GM19035 (cell line): ENCODE measurements around the gene COL6A1.
"Not testable (repeated sequence)": the region's sequence is repeated elsewhere in the genome, so short reads cannot be mapped to it uniquely, and the experiment has no call there.

ENCODE experiments used
- ATAC-seq: cut with Tn5 transposase; IDR thresholded peaks from one replicate; pipeline ENCODE4 v1.9.1; 2021; ENCODE audit not compliant: unreplicated experiment

The COL6A1 gene

GRCh38 chr21:46045154-46045553 lies 63.6 kb downstream of the COL6A1 start:
- ATAC-seq = no peak

- no peak for ATAC-seq
Observed at GRCh38 chr21:46046471-46046870, 64.9 kb downstream of the COL6A1 start.

- ATAC-seq = not testable (repeated sequence)
Observed at GRCh38 chr21:46046906-46047305, 65.3 kb downstream of the COL6A1 start.

GRCh38 chr21:46048926-46049889 lies 67.6 kb downstream of the COL6A1 start:
- ATAC-seq = no peak

GRCh38 chr21:46049890-46050667 lies 68.5 kb downstream of the COL6A1 start:
- ATAC-seq = no peak

GRCh38 chr21:46050668-46051378 lies 69.3 kb downstream of the COL6A1 start:
- ATAC-seq = no peak

GRCh38 chr21:46051379-46051770 lies 69.8 kb downstream of the COL6A1 start:
- ATAC-seq = no peak

GRCh38 chr21:46051821-46052675 lies 70.5 kb downstream of the COL6A1 start:
- ATAC-seq = no peak

GRCh38 chr21:46052703-46053651 lies 71.4 kb downstream of the COL6A1 start:
- ATAC-seq = no peak

- ATAC-seq = no peak
Observed at GRCh38 chr21:46054031-46054430, 72.5 kb downstream of the COL6A1 start.

- ATAC-seq = no peak
Observed at GRCh38 chr21:46054451-46054881, 72.9 kb downstream of the COL6A1 start.
